ENCODE measurements around the gene SBK1. TPM values are rescaled to one million over a fixed set of nuclear protein-coding genes. Genes with fewer than 3 reads are reported as not detected.

SBK1 gene
- total and polyA plus RNA-seq, 2 of the 4 experiments (the other 2 are of a cell fraction), result under 0.01 to 0.05 TPM

DNA sequence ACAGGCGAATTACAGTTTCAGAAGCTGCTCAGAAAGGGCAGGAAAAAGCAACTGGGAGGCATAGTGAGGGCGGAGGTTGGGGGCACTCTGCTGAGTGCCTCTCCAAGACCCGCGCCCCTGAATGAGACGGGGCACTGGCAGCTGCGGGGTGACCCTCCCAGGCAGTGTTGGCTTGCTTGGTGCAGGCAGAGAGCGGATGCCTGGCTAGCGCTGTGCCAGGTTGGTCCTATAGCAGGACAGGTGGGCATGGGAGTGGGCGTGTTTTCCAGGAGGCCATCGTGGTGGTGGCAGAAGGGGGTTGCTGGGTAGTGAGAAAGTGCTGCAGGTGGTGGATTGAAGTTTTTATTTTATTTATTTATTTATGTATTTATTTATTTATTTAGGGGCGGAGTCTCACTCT is 16.0 kb upstream of the SBK1 start:
- Histone ChIP-seq H2BK20ac (ENCODE audit: low read depth, low read length) (no peak overlapping the region), H2BK120ac (ENCODE audit: low read depth, low read length) (no peak overlapping the region), H2AFZ (replicated peaks; ENCODE audit: low read length, poor library complexity) (no peak overlapping the region), H3K56ac (ENCODE audit: extremely low read depth, insufficient read depth, low read length) (no peak overlapping the region), H4K5ac (ENCODE audit: low read depth, low read length) (no peak overlapping the region), H3K27me3 (ENCODE audit: control insufficient read depth, insufficient read depth, low read length) (peaks cover 26% of the 10 kb centered on the region; the same call in 1 of the 2 replicates), H3K4me1 (ENCODE audit: control insufficient read depth, insufficient read depth, low read length) (no peaks in the 10 kb centered on the region), H3K14ac (replicated peaks; ENCODE audit: low read depth, low read length) (no peak overlapping the region), H4K91ac (ENCODE audit: insufficient read depth, low read depth, low read length) (no peak overlapping the region), H3K23ac (ENCODE audit: low read depth, low read length) (no peak overlapping the region), H3K4me2 (ENCODE audit: low read depth, low read length) (no peak overlapping the region), H2AK5ac (ENCODE audit: low read depth, low read length) (no peak overlapping the region), H3K9ac (ENCODE audit: low read depth, low read length) (no peak overlapping the region), H3K18ac (ENCODE audit: low read depth, low read length) (no peak overlapping the region), H3K9me1 (ENCODE audit: insufficient read depth, low read length) (no peaks in the 10 kb centered on the region), H3K4me3 (ENCODE audit: insufficient read depth, low read depth, low read length) (no peak overlapping the region), H3K4ac (ENCODE audit: low read depth, low read length) (no peak overlapping the region), H4K20me1 (ENCODE audit: insufficient read depth, low read length) (no peaks in the 10 kb centered on the region), H2AK9ac (replicated peaks; ENCODE audit: low read depth, low read length, poor library complexity) (peak overlapping the region; percentile 28), H3K36me3 (ENCODE audit: control insufficient read depth, insufficient read depth, low read length) (no peaks in the 10 kb centered on the region), H3K27ac (ENCODE audit: insufficient read depth, low read length) (no peak overlapping the region), H3K9me3 (ENCODE audit: control insufficient read depth, insufficient read depth, low read length) (no peaks in the 10 kb centered on the region), H4K8ac (ENCODE audit: low read depth in 2 of 2, low read length in 2 of 2) (no peak overlapping the region), H2BK5ac (ENCODE audit: low read depth, low read length, poor library complexity, severe bottlenecking) (no peak overlapping the region), H3K79me1 (ENCODE audit: low read depth in 1 of 2, low read length in 2 of 2) (no peaks in the 10 kb centered on the region), H2BK15ac (ENCODE audit: low read depth, low read length) (no peak overlapping the region)
- WGBS, 2 experiments (ENCODE audit: extremely low coverage in 2 of 2, insufficient read length in 1 of 2), result 67% methylated on average over 2 of the region's 11 CpGs; no CpG with 5 or more reads in 1 of the 2 experiments
- in situ Hi-C loops (cut with MboI; ENCODE audit: low sequenced_read_pairs), result loop anchor here (5.0 to 10.0 kb wide), 3 partner anchors 36 to 338 kb away; partner anchors contain the start of gene SULT1A1
- no peak for ATAC-seq (ENCODE audit: low read depth)
- ChIA-PET POLR2A (ENCODE audit: unreplicated experiment) (no interaction called here), CTCF (no interaction called here)
- no TSS peak for BruUV-seq (replicated peaks)
- DNase-seq, result no peak
- intact Hi-C loops (cut with micrococcal nuclease), result loop anchor here (5.0 kb wide), 1 partner anchor 341 kb away; no protein-coding TSS in a partner anchor
- TF ChIP-seq RFX5 (IDR thresholded peaks at IDR 0.05; ENCODE audit: low read depth, low read length) (no peak), MAZ (IDR thresholded peaks at IDR 0.05; ENCODE audit: borderline replicate concordance, low read depth, low read length) (no peak), BHLHE40 (IDR thresholded peaks at IDR 0.05; ENCODE audit: low read depth, low read length) (no peak), RCOR1 (IDR thresholded peaks at IDR 0.05; ENCODE audit: insufficient replicate concordance, low read length) (no peak), RAD21 (IDR thresholded peaks at IDR 0.05; ENCODE audit: low read length) (no peak), MAFK (IDR thresholded peaks at IDR 0.05; ENCODE audit: low read depth, low read length) (no peak), NFE2L2 (IDR thresholded peaks at IDR 0.05; ENCODE audit: low read depth, low read length) (no peak), CEBPB (IDR thresholded peaks at IDR 0.05; ENCODE audit: low read depth, low read length) (no peak), POLR2A (IDR thresholded peaks at IDR 0.05; ENCODE audit: low read depth, low read length) (no peak), MXI1 (IDR thresholded peaks at IDR 0.05; ENCODE audit: borderline replicate concordance, low read depth, low read length) (no peak), CHD1 (IDR thresholded peaks at IDR 0.05; ENCODE audit: low read depth, low read length) (no peak), SMC3 (IDR thresholded peaks at IDR 0.05; ENCODE audit: low read depth, low read length) (no peak)
- TF ChIP-seq, protein P1, sequence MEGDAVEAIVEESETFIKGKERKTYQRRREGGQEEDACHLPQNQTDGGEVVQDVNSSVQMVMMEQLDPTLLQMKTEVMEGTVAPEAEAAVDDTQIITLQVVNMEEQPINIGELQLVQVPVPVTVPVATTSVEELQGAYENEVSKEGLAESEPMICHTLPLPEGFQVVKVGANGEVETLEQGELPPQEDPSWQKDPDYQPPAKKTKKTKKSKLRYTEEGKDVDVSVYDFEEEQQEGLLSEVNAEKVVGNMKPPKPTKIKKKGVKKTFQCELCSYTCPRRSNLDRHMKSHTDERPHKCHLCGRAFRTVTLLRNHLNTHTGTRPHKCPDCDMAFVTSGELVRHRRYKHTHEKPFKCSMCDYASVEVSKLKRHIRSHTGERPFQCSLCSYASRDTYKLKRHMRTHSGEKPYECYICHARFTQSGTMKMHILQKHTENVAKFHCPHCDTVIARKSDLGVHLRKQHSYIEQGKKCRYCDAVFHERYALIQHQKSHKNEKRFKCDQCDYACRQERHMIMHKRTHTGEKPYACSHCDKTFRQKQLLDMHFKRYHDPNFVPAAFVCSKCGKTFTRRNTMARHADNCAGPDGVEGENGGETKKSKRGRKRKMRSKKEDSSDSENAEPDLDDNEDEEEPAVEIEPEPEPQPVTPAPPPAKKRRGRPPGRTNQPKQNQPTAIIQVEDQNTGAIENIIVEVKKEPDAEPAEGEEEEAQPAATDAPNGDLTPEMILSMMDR (conservative IDR thresholded peaks at IDR 0.05; ENCODE audit: low read depth, low read length), result no peak
- TF ChIP-seq, protein P2, sequence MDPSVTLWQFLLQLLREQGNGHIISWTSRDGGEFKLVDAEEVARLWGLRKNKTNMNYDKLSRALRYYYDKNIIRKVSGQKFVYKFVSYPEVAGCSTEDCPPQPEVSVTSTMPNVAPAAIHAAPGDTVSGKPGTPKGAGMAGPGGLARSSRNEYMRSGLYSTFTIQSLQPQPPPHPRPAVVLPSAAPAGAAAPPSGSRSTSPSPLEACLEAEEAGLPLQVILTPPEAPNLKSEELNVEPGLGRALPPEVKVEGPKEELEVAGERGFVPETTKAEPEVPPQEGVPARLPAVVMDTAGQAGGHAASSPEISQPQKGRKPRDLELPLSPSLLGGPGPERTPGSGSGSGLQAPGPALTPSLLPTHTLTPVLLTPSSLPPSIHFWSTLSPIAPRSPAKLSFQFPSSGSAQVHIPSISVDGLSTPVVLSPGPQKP (IDR thresholded peaks at IDR 0.05; ENCODE audit: borderline replicate concordance, low read depth, low read length), result no peak
- dilution Hi-C loops (cut with HindIII; ENCODE audit: low sequenced_read_pairs, unreplicated experiment), result no loop called here

All from IMR-90 (cell line).